GM19023 (cell line): ENCODE measurements around the gene SPATA3.
"Not testable (repeated sequence)": the region's sequence is repeated elsewhere in the genome, so short reads cannot be mapped to it uniquely, and the experiment has no call there.

Experiments used
- ATAC-seq: cut with Tn5 transposase; IDR thresholded peaks from one replicate; pipeline ENCODE4 v1.9.1; 2021; ENCODE audit warnings: mild to moderate bottlenecking, moderate library complexity; ENCODE audit not compliant: unreplicated experiment

Gene SPATA3

DNA sequence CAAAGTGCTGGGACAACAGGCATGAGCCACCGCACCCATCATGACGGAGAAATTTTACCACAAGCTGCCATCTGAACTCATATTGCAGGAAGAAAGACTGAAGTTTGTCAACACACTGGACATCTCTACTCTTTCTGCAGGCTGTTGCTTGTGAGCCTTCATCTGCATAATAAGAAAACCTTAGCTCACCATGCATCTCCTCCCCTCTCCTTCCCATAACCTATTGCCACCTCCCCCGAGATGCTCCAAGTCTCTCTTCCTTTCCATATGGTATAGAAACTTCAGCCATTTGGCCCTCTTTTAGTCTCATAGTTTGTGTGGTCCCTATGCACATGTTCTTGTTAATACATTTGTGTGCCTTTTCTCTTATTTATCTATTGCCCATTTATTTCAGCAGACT is 22.3 kb downstream of the SPATA3 start:
- no peak for ATAC-seq

DNA sequence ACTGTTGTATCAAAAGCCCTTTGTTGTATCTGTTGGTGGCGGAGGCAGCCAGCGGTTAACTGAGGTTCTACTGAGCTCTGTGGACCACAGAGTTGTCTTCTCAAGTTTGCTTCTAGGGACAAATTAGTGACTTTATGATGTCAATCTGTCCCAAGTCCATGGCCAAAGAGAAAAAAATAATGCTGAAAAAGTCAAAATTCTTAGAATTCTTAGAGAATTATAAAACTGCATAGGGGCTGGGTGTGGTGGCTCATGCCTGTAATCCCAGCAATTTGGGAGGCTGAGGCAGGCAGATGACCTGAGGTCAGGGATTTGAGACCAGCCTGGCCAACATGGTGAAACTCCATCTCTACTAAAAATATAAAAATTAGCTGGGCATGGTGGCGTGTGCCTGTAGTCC is 29.1 kb downstream of the SPATA3 start:
- ATAC-seq: not testable (repeated sequence)

DNA sequence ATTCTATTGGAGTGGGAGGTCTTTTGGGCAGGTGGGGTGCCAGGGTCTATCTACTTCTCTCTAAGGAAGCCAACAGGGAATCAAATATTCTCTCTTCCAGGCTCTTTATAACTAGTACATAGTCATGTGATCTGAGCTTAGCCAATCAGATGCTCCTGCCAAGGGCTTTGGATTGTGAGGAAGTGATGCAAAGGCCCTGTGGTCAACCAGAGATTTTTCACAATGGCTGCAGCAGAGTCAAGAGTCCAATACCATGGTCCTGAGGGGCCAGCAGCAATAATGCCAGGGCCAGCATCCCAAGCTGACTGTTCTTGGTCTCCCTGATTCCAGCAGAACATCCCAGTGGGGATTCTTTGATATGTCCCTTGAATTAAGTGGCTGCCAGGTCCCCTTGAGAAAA is 33.0 kb downstream of the SPATA3 start:
- no peak for ATAC-seq

DNA sequence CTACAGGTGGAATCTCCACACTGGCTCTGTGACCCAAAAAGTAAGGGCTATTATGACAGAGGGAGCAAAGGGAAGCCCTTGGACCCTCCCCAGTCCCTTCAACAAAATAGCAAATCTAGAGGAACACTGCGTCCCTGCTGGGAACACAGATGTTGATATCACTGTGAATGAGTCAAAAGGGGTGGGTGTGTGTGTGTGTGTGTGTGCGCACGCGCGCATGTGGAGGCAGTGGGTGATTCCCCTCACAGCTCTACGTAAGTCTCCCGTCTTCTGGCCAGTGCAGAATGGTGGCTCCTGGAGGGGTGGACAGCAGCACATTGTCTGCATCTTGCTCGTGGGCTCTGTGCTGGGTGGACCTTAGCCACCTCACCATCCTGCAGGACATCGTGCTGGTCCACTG is 33.6 kb downstream of the SPATA3 start:
- ATAC-seq: no peak

DNA sequence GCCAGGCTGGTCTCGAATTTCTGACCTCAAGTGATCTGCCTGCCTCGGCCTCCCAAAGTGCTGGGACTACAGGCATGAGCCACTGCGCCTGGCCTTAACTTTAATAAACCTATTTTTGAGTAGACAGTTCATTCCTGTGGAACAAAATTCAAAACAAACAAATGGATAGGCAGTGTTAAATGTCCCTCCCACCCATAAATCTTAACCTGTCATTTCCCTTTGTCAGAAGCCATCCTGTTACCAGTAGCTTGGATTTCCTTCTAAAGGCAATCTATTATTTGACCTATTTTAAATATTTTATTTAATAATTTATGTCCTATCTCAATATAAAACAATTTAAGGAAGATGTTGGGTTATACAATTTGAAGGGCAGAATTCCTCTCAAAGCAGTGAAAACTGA is 34.8 kb downstream of the SPATA3 start:
- no peak for ATAC-seq

DNA sequence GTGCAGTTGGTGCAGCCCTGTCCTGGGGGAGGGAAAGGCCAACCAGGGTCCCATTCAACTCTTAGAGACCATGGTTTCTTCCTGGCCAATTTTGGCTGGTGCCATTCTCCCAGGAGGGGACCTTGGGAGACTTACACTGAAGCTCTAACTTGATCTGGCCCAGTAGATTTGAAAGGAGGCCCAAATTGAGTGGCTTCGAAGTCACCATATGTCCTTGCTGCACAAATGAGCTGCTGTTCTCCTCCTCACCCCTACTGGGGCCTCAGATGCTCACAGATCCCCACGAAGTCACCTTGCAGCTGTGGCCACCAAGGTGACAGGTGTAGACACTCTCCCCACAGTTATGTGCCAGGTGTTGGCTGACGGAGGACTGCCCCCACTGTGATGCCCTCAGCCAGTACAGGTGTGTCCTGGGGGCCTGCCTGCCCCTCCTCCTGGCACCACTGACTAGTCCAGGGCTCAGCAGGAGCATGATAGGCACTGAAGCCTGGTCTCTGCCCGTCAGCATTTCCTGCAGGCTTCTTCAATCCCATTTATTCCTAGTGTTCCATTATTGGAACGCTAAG is 36.7 kb downstream of the SPATA3 start:
- ATAC-seq: no peak

DNA sequence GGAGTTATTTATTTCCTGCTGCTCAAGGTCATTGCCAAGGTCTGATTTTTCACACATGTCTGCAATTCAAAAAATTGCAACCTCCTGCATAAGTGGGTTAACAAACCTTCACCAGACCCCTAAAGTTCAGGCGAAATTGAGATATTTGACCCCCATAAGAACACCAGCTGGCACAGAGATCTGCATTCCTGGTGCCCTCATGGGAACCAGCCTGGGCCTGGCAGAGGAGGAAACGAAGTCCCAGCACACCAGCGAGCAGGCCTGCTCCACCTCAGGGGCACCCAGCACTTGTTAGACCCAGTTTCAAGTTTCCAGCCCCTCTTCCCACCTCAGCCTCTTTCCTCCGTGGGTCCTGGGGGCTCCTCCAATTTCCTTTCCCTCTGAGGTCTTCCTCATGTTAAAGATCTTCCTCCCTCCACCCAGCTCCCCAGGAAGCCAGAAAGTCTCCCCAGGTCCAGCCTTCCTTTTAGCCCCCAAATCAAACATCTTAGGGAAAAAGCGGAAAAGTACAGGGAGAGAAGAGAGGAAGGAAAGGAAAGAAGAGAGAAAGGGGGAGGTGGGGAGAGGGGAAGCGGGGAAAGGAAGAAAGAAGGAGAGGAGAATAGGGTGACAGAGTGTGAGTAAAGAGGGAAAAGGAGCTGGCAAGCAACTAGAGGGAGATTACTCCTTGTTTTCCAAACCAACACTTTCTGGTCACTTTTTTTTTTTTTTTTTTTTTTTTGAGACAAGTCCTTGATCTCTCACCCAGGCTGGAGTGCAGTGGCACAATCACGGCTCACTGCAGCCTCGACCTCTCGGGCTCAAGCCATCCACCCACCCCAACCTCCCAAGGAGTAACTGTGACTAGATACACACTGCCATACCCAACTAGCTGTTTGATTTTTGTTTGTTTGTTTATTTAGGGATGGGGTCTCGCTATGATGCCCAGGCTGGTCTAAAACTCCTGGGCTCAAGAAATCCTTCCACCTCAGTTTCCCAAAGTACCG is 37.5 kb downstream of the SPATA3 start:
- ATAC-seq: no peak

DNA sequence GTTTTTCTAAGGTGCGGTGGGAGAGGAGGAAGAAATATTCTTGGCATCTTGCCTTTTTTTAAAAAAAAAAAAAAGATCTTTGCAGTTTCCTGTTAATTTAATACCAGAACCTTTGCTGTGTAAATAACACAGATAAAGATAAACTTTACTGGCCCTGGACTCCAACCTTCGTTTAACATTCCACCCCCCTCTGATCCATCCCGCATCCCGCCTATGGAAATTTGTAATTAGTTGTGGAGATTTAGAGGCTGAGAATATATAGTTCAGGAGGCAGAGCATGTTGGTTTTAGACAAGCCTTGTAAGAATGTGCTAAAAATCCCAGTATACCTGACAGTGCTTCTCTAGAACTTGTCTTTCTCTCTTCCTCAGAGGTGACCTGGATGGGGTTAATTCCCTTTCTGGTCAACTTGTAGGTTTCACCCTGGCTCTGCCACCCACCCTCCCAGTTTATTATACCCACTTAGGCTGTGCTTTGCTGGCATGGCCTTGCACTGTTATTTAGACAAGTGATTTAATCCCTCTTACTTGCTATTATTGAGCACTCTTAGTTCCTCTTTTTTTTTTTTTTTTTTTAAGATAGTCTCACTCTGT is 38.5 kb downstream of the SPATA3 start:
- no peak for ATAC-seq

DNA sequence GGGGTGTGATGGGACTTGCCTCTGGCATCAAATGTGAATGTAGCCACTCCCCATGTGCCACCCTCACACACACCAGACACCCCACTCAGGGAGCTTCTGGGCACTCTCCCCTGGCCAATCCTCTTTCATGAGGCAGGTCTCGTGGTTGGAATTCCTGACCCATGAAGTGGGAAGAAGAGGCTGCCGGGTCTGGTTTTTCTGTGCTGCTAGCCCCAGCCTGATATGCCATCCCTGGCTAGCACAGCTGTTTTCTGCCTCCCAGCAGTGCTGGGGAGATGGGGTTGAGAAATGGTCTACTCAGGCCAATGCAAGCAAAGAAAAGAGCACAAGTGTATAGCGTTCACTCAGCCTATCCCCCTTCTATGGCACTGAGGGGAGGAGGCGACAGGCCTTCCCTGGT is 40.2 kb downstream of the SPATA3 start:
- ATAC-seq: no peak

DNA sequence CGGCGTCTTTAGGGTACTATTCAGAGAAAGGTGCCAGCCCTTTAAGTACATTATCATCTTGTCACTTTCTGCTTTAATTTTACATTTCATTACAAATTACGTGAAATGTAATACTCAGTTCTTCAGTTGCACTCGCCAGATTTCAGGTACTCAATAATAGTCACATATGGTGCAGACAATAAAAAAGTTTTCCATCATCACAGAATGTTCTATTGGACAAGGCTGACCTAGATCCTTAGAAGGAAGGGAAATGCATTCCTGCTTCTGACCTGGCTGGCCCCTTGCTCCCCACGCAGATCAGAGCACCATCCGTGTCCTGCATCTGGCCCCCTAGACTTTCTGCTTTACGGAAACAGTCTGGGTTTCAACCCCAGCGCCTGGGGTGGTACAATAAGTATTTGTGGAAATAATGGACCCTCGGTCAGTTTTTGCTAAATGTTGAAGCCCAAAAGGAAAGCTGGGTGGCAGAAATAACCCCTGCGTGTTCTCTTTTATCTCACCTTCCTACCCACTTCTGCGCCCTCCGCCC is 40.7 kb downstream of the SPATA3 start:
- ATAC-seq: no peak

DNA sequence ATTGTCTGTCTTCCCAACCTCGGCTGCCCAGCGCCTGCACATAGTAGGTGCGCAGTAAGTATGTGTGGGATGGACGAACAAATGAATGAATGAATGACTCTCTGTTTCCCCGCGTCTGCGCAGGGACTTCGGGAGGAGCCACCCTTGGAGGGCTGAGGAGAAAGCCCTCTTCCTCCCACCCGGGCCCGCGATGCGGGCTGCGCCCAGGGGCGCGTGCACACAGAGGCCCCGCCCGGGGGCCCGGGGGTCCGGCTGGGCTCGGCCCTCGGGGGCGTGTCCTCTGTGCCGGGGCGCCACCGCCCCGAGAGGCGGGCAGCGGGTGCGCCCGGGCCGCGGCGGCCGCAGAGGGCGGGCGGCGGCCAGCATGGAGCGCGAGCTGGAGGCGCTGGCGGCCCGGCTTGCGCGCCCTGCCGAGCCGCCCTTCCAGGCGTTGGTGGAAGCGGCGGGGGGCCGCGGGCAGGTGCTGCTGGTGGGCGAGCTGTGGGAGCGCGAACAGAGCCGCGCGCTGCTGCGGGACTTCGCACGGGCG is 41.3 kb downstream of the SPATA3 start, which contains the start of gene C2orf72:
TSS of gene C2orf72 (plus strand) at position 322 of the 529 bp plus-strand sequence. CDS start at position 365, 43 bp downstream.
- no peak for ATAC-seq

DNA sequence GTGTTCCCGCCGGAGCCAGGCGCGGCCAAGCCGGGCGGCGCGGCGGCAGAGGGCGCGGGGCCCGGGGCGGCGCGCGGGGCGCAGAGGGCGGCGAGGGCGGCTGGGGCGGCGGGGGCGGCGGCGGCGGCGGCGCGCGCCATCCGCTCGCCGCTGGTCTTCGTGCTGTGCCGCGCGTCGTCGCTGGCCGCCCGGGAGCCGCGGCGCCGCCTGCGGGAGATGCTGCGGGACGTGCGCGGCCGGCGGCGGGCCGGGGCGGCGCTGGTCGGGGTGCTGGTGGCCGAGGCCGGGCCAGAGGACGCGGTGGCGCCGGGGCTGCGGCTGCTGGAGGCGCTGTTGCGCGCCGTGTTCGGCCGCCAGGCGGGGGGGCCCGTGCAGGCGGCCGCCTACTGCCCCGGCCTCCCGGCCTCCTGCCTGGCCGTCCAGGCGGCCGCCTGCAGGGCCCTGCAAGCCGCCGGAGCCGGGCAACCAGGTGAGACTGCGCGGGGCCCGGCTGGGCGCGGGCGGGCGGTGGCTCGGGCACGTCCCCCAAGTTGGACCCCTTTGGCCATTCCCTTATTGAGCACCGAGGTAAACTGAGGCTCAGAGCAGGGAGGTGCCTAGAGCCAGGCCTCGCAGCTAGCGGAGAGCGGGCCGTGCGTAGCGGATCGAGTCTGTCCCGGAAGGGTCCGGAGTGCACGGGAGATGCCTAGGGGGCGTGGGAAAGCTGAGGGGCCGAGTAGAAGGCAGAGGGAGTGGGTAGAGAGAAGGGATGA is 42.0 kb downstream of the SPATA3 start:
- ATAC-seq: no peak

DNA sequence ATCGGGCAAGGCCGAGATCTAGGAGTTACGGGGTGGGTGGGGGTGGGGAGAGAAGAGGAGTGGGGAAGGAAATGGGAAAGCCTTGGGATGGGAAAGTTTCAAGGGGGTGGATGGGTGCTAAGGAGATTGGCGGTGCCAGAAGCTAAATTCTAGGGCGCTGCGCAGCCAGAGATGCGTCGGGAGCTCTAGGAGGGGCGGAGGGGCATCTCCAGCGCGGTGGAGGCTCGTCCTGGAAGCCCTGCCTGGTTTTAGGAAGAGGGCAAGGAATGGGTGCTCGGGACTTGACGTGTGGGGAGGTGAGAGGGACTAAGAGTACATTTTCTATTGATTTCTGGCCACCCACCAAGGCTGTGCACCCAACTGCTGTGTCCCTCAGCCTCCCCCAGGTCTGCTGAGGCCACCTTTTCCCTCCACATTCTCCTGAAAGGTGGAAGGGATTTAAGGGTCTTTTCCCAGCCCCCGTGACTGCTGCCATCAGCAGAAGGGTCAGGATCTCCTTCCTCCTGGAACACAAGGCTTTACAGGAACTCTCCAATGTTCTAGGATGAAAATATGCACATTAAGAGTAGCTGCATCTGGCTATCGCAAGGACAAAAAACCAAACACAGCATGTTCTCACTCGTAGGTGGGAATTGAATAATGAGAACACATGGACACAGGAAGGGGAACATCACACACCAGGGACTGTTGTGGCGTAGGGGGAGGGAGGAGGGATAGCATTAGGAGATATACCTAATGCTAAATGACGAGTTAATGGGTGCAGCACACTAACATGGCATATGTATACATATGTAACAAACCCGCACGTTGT is 42.8 kb downstream of the SPATA3 start:
- ATAC-seq: no peak

DNA sequence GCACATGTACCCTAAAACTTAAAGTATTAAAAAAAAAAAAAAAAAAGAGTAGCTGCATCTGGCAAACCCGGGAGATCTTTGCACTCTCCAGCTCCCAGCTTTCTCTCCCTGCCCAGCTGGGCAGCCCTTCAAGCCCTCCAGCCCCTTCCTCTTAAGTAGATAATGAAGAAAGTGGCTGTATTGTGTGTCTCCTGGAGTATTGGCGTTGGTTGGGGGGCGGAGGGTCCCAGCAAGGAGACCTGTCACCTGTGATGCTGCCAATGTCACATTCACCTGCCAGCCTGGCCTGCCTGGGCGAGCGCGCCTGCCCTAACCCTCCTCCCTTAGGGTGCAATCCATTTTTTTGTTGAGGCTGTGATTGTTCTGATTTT is 43.4 kb downstream of the SPATA3 start:
- ATAC-seq: no peak

DNA sequence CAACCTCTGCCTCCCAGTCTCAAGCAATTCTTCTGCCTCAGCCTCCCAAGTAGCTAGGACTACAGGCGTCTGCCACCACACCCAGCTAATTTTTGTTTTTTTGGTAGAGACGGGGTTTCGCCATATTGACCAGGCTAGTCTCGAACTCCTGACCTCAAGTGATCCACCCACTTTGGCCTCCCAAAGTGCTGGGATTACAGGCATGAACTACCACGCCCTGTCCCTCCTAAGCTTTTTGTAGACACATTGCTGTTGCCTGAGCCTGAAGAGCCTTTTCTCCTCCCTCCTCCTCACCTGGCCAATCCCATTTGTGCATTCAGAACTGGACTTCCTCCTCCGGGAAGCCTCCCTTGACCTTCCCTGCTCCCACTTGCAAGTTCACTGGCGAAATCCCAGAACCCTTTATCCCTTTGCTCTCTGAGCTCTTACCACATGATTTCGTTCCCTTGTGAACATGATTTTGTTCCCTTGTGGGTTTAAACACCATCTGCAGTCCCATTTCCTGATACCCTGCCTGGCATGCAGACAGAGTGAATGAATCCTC is 44.0 kb downstream of the SPATA3 start:
- ATAC-seq: no peak

DNA sequence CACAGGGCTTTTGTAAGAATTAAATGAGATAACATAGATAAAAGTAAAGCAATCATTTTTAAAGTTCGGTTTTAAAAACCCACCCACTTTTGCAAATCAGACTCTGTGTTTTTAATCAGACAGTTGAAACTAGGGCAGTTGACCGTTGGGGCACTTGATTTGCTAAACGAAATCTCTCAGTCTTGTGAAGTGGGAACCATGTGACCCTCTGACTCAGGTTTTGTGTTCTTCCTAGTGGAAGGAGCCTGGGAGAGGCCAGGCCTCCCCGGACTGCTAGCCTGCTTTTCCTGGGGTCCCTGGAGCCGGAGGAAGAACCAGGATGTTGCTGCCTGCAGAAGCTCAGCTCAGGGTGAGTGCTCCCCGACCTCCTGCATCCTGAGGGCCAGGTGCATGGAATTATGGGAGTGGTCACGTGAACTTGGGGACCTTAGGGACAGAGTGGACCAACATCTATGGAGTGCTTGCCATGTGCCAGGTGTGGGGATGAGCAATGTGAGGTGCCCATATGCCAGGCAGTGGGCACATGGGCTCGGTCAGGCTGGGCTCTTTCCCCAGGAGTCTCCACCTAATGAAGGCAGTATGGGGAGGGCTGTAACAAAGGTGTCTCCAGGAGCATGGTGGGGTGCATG is 45.3 kb downstream of the SPATA3 start:
- ATAC-seq: no peak

DNA sequence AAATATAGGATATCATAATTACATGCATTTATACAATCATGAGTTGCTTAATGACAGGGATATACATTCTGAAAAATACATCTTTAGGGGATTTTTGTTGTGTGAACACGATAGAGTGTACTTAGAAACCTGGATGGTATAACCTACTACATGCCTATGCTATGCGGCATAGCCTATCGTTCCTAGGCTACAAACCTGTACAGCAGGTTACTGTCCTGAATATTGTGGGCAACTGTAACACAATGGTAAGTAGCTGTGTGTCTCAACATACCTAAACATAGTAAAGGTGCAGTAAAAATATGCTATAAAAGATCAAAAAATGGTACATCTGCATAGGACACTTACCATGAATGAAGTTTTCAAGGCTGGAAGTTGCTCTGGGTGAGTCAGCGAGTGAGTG is 47.9 kb downstream of the SPATA3 start:
- no peak for ATAC-seq

DNA sequence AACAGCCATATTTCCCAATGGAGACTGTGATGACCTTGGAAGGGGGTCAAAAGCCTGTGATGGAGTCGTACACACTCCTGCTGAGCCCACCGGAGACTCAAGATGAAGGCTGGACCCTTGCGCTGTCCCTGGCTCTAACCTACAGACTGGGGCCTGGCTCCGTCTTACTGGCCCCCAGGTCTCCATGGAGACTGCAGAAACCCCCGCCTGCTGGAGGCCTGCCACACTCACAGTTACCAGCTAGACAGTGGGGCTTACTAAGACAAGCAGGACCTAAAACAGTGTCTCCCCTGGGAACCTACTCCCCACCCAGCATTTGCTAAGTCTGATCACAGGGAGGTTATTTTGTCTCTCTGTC is 51.0 kb downstream of the SPATA3 start:
- ATAC-seq: no peak

DNA sequence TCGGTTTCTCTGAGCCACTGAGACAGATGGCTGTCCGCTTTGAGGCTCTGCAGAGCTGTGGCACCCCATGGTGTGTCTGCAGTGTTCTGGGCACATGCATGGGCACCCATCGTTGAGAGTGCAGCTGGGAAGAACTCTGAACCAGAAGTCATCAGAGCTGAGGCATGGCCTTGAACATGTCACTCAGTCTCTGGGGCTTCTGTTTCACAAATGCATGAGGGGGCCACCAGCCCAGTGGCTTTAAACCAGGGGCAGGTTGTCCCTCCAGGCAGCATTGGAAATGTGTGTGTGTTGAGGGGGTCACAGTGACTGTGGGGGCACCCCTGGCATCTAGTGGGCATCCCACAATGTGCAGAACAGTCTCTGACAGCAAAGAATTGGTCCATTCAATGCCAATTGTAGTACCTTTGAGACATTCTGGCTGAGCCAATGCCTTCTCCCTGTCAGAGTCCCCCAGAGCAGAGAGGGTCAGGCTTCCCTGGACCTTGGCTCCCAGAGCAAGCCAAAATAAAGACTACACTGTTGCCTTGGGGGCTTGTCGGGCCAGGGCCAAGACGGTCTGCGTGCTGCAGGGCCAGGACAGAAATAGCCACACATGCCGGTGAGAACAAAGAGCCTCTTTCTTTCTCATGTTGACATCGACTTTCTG is 51.5 kb downstream of the SPATA3 start:
- ATAC-seq: no peak
